ENCODE data around the gene DNLZ. TPM values are rescaled to one million over a fixed set of nuclear protein-coding genes. Genes with fewer than 3 reads are reported as not detected.

The DNLZ gene
- polyA plus RNA-seq, 1 donor: 7.4 TPM

GRCh38 chr9:136376457-136376856 is 12.9 kb upstream of the DNLZ start:
- DNase-seq (ENCODE audit: low read depth): no peak

GRCh38 chr9:136375096-136375495 is 11.6 kb upstream of the DNLZ start:
- DNase-seq (ENCODE audit: low read depth): no peak

DNA sequence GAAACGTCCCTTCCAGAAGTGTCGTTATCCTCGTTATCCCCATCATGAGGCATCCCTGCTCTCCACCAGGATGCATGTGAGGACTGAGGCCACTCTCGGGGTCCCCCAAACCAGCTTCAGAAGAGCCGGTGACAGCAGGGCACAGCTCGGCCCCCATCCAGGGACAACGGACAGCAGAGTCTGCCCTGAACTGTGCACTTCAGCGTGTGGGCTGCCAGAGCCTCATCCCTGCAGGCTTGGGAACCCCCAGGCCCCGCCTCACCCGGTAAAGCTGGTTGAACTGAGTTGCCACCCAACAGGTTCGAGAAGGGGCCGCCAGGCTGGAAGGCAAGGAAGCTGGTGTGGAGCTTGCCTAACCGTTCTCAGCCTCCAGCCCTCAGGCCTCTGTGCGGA is 10.6 kb upstream of the DNLZ start:
- no peak for DNase-seq (ENCODE audit: low read depth)

DNA sequence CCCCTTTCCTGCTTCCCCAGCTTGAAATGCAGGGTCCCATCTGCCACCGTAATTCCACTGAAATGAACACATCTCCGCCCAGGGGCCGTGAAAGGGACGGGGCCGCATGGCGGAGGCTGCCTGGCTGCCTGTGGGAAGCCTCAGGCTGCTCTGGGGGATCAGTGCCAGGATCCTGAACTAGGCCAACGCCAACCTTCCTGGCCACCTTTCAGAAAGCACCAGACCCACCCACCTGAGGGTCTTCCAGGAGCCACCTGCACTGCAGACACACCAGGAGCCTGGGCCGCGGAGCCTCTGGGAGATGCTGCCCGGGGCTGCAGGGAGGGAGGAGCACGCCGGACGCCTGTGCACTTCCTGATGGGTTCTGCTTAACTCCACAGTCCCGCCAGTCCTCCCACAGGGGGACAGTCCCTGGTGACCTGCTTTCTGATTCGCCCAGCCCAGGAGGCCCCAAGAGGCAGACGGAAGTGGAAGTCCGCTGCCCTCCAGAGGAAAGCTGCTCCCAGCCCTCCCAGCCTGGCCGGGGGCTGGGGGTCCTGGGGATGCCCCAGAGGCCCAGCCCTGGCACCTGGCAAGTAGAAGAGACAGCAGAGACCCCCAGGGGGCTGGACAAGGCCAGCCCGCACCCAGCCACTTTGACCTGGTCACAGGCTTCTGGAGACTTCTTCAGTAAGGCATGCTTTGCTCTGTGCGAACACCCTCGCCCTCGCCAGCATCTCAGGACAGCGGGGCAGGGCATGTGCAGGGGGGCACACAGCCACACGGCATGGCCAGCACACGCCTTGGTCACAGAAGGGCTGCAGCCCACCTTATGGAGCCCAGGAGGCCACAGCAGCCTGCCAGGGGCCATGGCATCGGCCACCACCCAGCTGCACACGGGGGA is 10.0 kb upstream of the DNLZ start, which contains the start of gene CARD9:
CARD9 (minus strand) TSS at position 370 of the 883 bp plus-strand sequence. CDS start 1,591 bp downstream, outside the sequence.
- no peak for DNase-seq (ENCODE audit: low read depth)

DNA sequence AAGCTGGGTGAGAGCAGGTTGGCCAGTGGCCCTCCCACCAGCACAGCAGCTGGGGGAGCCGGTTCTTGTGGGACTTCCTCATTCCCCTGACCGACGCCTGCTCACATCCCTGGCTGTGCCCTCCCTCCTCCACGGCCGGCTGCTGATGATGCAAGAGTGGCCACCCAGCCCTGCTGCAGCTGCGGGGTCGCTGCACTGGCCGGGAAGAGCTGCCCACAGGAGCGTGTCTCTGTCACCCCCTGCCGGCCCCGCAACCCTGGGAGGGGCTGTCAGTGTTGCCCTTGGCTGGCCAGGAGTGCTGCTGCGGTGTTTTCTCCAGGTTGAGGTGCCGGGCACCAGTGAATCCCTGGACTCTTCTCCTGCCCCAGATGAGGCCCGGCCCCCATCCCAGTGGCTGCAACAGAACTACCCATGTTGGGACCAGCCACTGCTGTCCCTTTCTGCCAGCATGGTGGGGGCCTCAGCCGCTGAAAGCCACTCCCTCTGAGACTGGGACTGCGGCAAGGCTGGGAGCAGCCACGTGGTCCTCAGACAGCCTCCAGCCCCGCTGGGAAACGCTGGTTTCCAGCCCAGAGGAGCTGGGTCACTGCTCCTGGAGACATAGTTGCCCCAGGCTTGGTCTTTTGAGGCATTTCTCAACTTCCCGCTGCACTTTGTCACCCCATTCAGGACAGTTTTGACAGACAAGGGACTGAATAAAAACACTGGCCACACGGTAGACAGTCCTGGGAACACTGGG is 9.2 kb upstream of the DNLZ start:
- no peak for DNase-seq (ENCODE audit: low read depth)

DNA sequence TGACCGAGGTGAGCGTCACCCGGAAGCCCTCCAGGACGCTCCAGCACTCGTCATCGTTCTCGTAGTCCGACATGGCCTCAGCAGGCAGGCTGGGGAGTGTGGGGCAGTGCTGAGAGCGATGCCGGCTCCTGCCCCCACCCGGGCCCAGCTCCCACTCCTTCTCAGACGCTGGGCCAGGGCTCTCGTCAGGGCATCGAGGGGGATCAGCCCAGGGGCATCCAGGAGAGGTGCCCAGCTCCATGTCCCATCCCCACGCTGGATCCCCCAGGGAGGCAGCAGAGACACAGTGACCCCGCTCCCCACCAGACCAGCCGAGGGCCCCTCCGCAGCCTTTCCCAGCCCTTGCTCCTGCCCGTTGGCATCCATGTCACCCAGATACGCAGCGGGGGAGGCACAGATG is 8.5 kb upstream of the DNLZ start:
- no peak for DNase-seq (ENCODE audit: low read depth)

- no peak for DNase-seq (ENCODE audit: low read depth)
Measured at GRCh38 chr9:136371533-136371880, 8.0 kb upstream of the DNLZ start.

GRCh38 chr9:136370687-136371532 is 7.4 kb upstream of the DNLZ start:
- no peak for DNase-seq (ENCODE audit: low read depth)

DNA sequence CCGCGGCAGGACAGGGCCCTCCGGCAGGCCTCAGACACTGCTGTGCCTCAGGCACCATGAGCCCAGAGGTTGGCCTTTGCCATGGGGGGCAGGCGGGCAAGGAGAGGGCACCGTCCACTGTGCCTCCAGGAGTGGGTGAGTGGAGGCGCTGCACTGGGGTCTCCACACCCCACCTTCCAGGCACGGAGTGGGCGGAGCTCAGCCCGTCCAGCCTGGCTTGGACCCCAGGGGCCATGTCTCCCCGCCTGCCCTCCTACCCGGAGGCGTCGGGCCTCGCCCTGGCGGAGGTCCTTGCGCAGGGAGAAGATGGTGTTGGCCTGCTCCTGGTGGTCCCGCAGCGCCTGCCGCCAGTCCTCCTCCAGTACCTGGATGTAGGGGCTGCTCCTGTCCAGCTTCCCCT is 6.5 kb upstream of the DNLZ start:
- DNase-seq (ENCODE audit: low read depth): no peak

- DNase-seq (ENCODE audit: low read depth): no peak
Measured at GRCh38 chr9:136368190-136368589, 4.6 kb upstream of the DNLZ start.

DNA sequence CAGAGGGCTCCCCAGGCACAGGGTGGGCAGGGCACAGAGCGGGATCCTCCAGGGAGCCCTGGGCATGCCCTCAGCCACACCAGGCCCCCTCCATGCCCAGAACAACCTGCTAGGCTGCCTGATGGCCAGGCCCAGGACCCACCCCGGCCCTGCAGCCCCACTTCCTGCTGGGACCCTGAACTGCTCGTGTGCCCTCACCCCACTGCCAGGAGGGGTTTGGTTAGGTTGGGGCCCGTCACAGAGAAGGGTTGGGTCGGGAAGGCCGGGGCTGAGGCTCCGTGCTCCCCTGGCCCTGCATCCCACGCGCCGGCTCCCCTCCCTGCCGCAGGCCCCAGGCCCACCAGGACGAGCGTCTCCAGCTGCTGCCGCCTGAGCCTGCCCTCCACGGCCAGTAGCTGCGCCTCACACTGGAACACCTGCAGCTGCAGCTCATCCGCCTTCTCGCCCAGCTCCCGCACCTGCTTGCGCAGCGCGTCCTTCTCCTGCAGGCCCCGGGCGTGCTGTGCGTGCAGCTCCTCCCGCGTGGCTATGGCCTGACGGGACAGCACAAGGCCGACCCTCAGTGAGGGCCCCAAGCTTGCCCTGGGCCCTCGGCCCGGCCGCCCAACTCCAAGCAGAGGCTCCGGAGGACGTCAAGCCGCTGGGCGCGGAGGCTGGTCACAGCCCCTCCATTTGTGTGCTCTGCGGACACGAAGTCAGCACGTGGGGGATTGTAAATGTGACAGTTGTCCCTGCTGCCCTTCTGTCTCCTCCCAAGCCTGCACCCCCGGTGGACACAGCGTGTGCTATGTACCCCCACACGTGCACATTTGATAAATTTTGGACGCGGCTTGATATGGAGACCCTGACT is 4.0 kb upstream of the DNLZ start:
- DNase-seq (ENCODE audit: low read depth): no peak

- no peak for DNase-seq (ENCODE audit: low read depth)
Measured at GRCh38 chr9:136366826-136367225, 3.3 kb upstream of the DNLZ start.

GRCh38 chr9:136365775-136366222 is 2.3 kb upstream of the DNLZ start:
- DNase-seq (ENCODE audit: low read depth): no peak

DNA sequence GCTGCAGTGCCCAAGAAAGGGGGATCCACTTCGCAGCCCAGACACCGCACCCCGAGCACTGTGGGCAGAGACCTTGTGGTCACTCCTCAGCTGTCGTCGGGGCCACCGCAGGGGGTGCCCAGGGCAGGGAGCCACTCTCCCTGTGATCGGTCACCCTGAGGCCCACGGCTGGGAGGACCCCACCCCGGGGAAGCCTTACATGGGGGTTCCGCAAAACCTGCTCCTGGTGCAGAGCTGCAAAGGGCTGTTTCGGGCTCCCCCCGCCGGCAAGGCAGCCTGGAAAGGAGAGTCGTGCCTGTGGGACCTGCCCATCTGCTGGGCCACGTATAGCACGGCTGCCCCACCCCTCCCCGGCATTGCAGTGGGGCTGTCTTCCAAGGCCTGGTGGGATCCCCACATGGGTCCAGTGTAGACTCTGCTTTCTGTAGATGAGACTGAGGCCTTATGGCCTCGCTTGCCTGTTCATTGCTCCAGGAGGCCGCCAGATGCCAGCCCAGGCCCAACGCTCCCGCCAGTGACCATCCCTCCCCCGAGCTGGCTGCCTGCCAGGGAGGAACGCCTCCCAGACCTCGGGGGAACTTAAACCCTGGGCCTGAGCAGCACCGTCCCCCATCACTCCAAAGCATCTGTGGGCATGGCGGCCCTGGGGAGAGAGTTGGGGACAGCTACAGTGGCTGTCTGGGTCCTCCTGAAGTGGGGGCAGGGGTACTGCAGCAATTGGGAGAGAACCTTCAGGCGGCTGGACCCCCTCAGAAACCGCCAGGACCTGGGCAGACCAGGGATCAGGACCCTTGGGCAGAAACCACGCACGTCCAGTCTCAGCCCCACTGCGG is 1.6 kb upstream of the DNLZ start:
- no peak for DNase-seq (ENCODE audit: low read depth)

- no peak for DNase-seq (ENCODE audit: low read depth)
Measured at GRCh38 chr9:136363949-136364748, 605 bp upstream of the DNLZ start.

GRCh38 chr9:136362450-136362784 is 1.1 kb downstream of the DNLZ start:
- no peak for DNase-seq (ENCODE audit: low read depth)

DNA sequence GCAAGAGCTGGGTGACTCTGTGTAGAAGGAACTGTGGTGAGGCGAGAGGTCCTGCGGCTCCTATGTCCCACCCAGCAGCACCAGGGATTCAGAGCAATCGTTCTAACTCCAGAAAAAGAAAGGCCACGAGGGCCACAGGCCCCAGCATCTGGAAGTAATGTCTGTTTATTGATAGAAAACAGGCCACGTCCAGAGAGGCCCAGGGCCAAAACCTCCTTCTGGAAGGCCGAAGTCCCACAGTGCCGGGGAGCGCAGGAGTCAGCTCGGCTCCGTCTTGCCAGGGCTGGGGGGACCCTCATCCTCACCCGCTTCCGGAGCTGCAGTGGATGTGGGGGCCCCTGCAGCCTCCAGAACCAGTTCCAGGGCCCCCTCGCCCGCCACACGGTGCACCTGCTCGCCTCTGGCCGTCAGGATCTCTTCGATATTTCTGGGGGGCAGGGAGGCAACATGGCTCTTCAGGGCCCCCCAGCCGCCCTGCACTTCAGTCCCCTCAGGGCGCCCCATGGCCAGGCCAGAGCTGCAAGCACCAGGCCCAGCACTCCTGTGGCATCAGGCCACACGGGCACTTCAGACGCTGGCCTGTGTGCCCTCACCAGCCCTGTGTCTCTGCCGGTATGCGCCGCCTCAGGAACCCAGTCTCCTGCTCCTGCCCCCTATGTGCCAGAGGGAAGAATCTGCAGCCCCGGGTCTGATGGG is 1.6 kb downstream of the DNLZ start:
- peak; percentile 60 for DNase-seq (ENCODE audit: low read depth)

GRCh38 chr9:136361047-136361753 is 2.3 kb downstream of the DNLZ start:
- DNase-seq (ENCODE audit: low read depth): no peak
